Measurements from ENCODE around the gene CAP1. TPM values are rescaled to one million over a fixed set of nuclear protein-coding genes. Genes with fewer than 3 reads are reported as not detected.

CAP1 gene
- total RNA-seq, 1 experiment from 2014 or later, result 243 TPM

- Histone ChIP-seq H3K36me3 (ENCODE audit: low read depth, low read length) (no peaks in the 10 kb centered on the region), H3K9ac (ENCODE audit: low read length) (no peak overlapping the region), H4K20me1 (ENCODE audit: low read length) (no peaks in the 10 kb centered on the region), H2AFZ (ENCODE audit: low read length) (no peak overlapping the region), H3K4me3 (ENCODE audit: low read length) (no peak overlapping the region), H3K4me1 (ENCODE audit: insufficient read depth, low read length) (peaks cover 23% of the 10 kb centered on the region), H3K4me2 (ENCODE audit: low read length) (no peak overlapping the region), H3K27me3 (ENCODE audit: low read length) (no peaks in the 10 kb centered on the region), H3K27ac (ENCODE audit: low read length) (no peak overlapping the region), H3F3A (ENCODE audit: low read length, unreplicated experiment) (peaks cover 4% of the 10 kb centered on the region), H3K9me2 (replicated peaks; ENCODE audit: low read length) (no peaks in the 10 kb centered on the region), H3K79me2 (ENCODE audit: low read length) (no peaks in the 10 kb centered on the region), H3K9me3 (ENCODE audit: low read length) (no peaks in the 10 kb centered on the region)
- ChIA-PET CTCF (no interaction called here), POLR2A (ENCODE audit: unreplicated experiment) (no interaction called here)
- BruUV-seq (replicated peaks), result no TSS peak
- ATAC-seq (no peak), DNase-seq (no peak)
- TF ChIP-seq EZH2phosphoT487 (IDR thresholded peaks at IDR 0.05; ENCODE audit: borderline replicate concordance, low read length), result no peak
- no peak for TF ChIP-seq EZH2 (IDR thresholded peaks at IDR 0.05; ENCODE audit: low read length, unreplicated experiment)
- TF ChIP-seq, protein P1, sequence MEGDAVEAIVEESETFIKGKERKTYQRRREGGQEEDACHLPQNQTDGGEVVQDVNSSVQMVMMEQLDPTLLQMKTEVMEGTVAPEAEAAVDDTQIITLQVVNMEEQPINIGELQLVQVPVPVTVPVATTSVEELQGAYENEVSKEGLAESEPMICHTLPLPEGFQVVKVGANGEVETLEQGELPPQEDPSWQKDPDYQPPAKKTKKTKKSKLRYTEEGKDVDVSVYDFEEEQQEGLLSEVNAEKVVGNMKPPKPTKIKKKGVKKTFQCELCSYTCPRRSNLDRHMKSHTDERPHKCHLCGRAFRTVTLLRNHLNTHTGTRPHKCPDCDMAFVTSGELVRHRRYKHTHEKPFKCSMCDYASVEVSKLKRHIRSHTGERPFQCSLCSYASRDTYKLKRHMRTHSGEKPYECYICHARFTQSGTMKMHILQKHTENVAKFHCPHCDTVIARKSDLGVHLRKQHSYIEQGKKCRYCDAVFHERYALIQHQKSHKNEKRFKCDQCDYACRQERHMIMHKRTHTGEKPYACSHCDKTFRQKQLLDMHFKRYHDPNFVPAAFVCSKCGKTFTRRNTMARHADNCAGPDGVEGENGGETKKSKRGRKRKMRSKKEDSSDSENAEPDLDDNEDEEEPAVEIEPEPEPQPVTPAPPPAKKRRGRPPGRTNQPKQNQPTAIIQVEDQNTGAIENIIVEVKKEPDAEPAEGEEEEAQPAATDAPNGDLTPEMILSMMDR (conservative IDR thresholded peaks at IDR 0.05; ENCODE audit: low read depth, low read length), result no peak
- intact Hi-C loops (cut with micrococcal nuclease), result no loop called here
These were observed 47.6 kb upstream of the CAP1 start for GRCh38 chr1:39992888-39993287.

DNA sequence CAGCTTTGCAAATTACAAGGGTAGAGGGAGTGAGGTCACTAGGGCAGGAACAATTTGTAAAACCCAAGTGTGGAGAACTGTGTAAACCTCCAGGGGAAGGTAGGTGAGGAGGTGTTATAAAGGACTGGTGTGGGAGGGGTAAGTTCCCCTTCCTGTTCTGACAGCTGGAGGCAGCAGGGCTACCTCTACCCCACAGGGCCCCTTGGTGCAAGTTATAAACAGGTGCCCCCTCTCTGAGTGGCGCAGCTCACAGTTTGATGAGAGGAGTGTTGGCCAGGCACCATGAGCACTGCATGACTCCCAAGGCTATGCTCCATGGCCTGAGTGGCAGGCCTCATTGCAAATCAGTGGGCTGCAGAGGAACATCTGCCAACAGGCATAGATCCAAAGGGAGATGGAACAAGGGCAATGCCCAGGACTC, 44.5 kb upstream of the CAP1 start:
- ATAC-seq, result no peak

DNA sequence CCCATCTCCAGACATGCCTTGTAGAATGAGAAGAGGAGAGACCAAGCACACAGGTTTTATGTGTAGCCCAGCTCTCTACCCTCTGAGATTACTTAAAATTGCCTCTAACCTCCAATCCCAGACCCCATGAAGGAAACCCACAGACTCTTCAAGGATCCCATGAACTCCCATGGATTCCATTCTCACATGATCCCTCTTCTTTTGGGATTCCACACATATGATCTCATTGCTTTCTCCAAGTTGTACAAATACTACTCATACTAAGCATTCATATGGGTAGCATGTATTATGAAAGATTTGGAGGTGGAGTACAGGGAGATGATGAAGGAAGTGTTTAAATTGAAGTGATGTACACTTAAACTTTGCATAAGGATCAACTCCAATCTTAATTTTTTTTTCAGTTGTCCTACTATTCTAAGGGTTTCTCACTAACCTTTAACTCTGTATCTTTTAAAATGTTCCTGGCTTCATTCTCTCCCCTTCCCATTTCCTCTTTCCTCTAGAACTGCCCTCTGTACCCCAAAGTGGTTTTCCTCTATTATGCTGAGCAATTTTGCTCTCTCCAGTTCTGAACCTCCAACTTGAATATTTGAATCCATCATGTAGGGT, 44.0 kb upstream of the CAP1 start:
- no peaks in the 10 kb centered on the region for H4K20me1 ChIP-seq (ENCODE audit: low read length)
- no peaks in the 10 kb centered on the region for H3K9me3 ChIP-seq (ENCODE audit: low read length)
- H3F3A ChIP-seq (ENCODE audit: low read length, unreplicated experiment), result no peaks in the 10 kb centered on the region
- H3K4me1 ChIP-seq (ENCODE audit: insufficient read depth, low read length), result no peaks in the 10 kb centered on the region
- no TSS peak for BruUV-seq (replicated peaks)
- H2AFZ ChIP-seq (ENCODE audit: low read length), result no peak overlapping the region
- H3K36me3 ChIP-seq (ENCODE audit: low read depth, low read length), result no peaks in the 10 kb centered on the region
- ChIA-PET POLR2A (ENCODE audit: unreplicated experiment) (no interaction called here), CTCF (no interaction called here)
- H3K27ac ChIP-seq (ENCODE audit: low read length), result no peak overlapping the region
- no peak for TF ChIP-seq EZH2 (IDR thresholded peaks at IDR 0.05; ENCODE audit: low read length, unreplicated experiment)
- TF ChIP-seq, protein P1 (conservative IDR thresholded peaks at IDR 0.05; ENCODE audit: low read depth, low read length), result no peak
- intact Hi-C loops (cut with micrococcal nuclease), result no loop called here
- no peak for DNase-seq
- H3K79me2 ChIP-seq (ENCODE audit: low read length), result no peaks in the 10 kb centered on the region
- no peak overlapping the region for H3K4me3 ChIP-seq (ENCODE audit: low read length)
- no peak overlapping the region for H3K9ac ChIP-seq (ENCODE audit: low read length)
- no peaks in the 10 kb centered on the region for H3K27me3 ChIP-seq (ENCODE audit: low read length)
- no peak for ATAC-seq
- H3K4me2 ChIP-seq (ENCODE audit: low read length), result no peak overlapping the region
- H3K9me2 ChIP-seq (replicated peaks; ENCODE audit: low read length), result no peaks in the 10 kb centered on the region

More for the DNA sequence above, 44.5 kb upstream of the CAP1 start:
- intact Hi-C loops (cut with micrococcal nuclease), result no loop called here
- no TSS peak for BruUV-seq (replicated peaks)
- Histone ChIP-seq H3K4me3 (ENCODE audit: low read length) (no peak overlapping the region), H3K9me2 (replicated peaks; ENCODE audit: low read length) (no peaks in the 10 kb centered on the region), H3K27ac (ENCODE audit: low read length) (no peak overlapping the region), H3K9me3 (ENCODE audit: low read length) (no peaks in the 10 kb centered on the region), H4K20me1 (ENCODE audit: low read length) (no peaks in the 10 kb centered on the region), H2AFZ (ENCODE audit: low read length) (no peak overlapping the region), H3F3A (ENCODE audit: low read length, unreplicated experiment) (no peaks in the 10 kb centered on the region), H3K79me2 (ENCODE audit: low read length) (no peaks in the 10 kb centered on the region), H3K36me3 (ENCODE audit: low read depth, low read length) (no peaks in the 10 kb centered on the region), H3K4me1 (ENCODE audit: insufficient read depth, low read length) (no peaks in the 10 kb centered on the region; the same call in 1 of the 2 replicates), H3K9ac (ENCODE audit: low read length) (no peak overlapping the region), H3K27me3 (ENCODE audit: low read length) (no peaks in the 10 kb centered on the region), H3K4me2 (ENCODE audit: low read length) (no peak overlapping the region)
- DNase-seq, result no peak
- ChIA-PET POLR2A (ENCODE audit: unreplicated experiment) (no interaction called here), CTCF (no interaction called here)
- TF ChIP-seq EZH2phosphoT487 (IDR thresholded peaks at IDR 0.05; ENCODE audit: borderline replicate concordance, low read length), result no peak
- no peak for TF ChIP-seq EZH2 (IDR thresholded peaks at IDR 0.05; ENCODE audit: low read length, unreplicated experiment)
- TF ChIP-seq, protein P1 (conservative IDR thresholded peaks at IDR 0.05; ENCODE audit: low read depth, low read length), result no peak

Data from PC-3 (cell line).